GM18517 (cell line): ENCODE measurements around the gene BDH1.

Experiments used
- ATAC-seq: cut with Tn5 transposase; IDR thresholded peaks from one replicate; pipeline ENCODE4 v1.9.1; 2021; ENCODE audit warnings: mild to moderate bottlenecking, moderate library complexity; ENCODE audit not compliant: unreplicated experiment

The BDH1 gene

DNA sequence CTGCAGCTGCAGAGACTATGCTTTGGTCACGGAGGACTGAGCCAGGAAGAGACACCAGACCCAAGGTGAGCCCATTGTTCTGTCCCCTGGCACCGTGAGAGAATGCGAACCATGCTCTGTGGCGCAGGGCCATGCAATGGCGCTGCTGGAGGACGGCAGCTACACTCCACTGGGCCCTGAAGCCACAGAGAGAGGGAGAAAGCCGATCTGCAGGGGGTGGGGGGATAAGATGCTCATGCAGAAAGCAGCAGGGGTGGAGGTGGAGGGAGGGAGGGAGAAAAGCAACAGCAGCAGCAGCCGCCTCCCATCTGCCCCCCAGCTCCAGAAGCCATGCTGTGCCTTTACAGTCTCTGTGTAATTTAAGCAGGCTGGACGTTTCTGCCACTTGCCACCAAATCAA lies 5.3 kb downstream of the BDH1 start:
- ATAC-seq, result no peak

DNA sequence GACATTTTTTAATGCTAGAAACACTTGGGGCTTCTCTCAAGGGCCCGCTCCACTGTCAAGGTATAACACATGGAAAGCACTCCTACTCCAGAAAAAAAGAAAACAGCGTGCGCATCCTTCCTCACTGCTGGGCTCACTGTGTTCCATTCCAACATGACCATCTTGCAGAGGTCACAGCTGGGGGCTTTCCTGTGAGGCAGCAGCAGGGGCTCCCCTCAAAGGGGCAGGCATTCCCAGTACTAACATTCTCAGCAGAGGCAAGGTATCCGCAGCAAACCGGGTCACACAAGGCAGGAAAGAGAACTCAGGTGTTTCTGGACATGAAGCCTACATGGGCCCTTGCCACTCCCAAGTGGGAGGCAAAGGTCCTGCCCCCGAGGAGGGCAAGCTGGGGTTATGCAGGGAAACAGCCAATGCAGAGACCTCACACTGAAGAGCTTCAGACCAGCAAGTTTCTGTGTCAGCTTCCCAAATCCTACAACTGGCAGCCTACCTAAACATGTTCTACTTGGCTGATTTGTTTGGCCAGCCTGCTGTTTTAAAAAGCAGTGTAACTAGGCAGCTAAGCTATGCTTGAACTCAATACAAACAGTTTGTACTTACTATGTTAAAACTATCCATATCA lies 6.4 kb downstream of the BDH1 start:
- no peak for ATAC-seq

DNA sequence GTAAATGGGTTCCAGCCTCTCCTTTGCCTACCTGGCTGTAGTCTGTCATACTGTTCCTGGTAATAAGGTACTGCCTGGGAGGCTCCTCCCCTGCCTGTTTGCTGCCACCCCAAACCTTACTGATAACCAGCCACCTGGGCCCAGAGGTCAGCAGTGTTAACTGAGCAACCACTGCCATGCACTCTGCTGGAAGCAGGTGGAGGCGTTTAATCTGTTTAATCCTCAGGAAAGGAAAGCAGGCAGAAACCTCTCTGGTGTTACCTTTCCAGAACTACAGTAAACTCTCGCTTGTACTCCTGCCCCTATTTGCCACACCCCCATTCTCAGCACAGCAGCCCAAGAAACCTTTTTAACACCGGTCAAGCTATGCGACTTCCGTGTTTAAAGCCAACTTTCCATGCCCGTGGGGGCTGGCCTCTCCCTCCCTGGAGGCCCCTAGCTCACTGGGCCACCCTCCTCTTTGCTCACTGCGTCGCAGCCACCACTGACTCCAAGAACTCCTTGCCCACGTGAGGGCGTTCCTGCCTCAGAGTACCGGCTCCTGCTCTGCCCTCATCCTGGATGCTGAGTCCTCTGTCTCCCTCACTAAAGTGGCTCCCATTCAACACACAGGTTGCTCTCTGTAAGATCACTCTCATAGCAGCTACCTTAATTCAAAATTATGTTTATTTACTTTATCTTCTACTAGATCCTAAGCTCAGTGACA lies 8.3 kb downstream of the BDH1 start:
- no peak for ATAC-seq

DNA sequence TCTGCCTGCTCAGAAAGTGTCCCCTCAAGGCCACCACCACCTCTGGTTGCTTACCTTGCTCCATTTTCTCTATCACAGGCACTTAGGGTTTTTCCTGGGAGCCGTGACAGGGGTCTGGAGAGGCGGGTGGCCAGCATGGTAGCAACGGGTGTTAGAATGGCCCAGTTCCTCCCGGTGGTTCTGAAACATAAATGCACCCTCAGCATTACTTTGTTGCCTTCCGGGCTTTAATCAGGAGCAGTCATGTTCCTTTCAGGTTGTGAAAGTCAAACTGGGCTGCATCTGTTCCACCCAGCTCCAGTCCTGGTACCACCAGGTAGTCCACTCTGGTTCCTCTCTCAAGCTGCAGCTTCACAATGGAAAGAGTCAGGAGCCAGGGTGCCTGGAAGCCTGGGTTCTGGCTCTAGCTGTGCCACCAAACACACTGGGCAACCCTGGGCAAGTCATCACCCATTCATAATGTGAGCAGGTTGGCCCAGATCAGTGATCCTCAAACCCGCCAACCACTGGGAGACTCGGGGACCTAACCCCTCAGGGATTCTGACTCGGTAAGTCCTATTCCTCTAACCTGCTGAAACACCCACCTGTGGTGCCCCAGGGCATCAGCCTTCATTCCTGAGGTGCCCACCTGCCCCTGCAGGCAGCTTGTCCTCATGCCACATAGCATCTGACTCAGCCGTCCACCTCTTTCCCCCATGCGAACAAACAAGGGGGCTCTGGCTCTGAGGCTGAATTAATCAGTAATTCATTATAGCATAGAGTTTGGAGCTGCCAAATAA lies 9.3 kb downstream of the BDH1 start:
- ATAC-seq, result no peak

DNA sequence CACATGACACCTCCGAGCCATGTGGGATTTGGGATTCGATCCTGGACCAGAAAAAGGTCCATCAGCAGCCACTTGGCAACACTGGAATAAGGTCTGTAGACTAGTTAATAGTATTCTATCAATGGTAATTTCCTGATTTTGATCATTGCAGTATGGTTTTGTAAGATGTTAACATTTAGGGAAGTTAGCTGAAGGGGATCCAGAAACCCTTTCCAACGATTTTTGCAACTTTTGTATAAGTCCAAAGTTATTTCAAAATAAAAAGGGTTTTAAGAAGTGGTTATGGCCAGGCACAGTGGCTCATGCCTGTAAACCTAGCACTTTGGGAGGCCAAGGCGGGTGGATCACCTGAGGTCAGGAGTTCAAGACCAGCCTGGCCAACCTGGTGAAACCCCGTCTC lies 10.2 kb downstream of the BDH1 start:
- ATAC-seq, result no peak

DNA sequence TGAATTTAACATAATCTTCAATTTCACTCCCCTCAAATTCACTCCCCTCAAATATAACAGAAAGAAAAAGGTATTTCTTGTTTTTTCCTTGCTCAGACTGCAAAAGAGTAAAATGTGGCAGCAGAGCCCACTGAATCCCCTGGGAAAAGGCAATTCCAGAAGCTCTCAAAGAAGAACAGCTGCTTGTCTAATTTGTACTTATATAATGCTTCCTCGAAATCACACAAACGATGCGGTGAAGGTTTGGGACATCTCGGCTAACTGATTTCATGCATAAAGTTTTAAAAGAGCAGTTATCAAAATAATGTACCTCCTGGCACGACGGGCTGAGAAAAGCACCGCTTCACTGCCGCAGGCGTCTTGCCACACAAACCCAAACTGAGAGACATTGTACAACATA lies 10.7 kb downstream of the BDH1 start:
- ATAC-seq, result no peak

DNA sequence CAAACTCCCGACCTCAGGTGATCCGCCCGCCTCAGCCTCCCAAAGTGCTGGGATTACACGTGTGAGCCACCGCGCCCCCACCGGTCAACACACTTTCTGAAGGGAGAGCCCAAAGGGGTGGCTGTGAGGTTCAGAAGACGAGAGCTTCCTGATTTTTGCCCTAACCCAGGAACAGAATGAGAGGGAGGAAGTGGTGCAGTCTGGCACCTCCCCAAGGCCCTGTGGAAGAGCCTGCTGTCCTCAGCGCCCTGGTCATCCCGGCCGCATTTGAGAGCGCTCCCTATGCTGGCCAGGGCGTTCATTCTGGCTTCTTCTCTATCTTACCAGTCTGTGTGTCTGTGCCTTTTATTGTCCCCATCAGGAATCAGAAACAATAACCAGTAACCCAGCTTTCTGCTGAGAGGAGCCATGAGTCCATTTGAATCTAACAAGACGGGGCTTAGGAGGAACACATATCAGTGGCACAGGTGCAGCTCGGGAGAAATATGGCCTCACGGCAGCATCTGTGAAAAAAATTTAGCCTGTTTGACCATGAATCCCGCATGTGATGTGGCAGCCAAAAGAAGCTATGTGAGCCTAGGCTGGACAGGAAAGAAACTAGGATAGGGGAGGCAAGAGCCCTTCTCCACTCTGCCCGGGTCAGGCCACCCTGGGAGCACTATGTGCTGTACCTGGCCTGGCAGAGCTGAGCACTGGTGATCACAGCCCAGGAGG lies 12.9 kb downstream of the BDH1 start:
- no peak for ATAC-seq

DNA sequence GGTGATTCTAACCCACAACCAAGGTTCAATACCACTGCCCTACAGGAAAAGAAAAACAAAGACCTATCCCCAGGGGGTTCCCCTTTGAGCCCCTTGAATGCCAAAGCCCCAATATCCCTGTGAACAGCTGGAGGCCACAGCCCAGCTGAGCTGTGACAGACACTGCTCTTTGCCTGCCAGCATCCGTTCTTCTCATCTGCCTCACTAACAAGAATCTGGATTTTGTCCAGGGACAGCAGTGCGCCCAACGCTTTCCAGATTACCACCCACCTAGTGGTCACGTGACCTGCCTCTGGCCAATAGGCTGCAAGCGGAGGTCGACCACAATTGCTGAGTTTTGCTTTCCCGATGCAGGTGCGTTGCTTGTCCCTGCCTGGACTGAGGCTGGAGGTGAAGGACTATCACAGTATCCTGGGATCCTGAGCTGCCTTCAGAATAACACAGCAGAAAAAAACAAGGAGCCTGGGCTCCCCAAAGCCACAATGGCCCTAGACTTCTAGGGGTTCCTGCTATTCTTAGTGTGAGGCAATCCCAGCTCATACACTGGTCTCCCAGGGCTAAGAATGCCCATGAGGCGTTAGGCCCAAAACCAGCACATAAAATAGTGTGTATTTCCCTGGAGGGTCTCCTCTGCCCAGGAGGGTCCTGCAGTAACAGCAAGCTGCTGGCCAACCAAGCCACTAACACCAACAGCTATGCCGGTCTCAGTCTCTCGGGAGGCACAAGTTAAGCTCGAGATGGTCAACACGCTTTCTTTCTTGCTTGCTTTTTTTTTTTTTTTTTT lies 13.8 kb downstream of the BDH1 start:
- ATAC-seq, result no peak

DNA sequence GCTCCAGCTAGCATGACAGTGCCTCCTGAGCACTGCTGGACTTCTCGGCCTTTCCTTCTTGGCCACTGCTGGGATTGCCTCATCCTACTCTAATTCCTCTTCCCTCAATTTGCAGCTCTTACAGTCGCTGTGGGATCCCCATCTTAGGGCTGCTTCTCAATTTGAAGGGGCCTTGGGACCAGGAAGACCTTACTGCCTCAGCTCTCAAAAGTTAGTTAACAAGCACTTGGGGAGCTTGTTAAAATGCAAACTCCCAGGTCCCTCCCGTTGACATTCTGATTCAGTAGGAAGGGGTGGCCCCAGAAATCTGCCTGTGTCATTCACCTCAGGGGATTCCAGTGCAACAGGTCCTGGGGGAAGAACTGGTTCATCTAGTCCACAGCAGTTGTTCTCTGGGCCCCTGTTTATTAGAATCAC lies 14.8 kb downstream of the BDH1 start:
- ATAC-seq, result no peak

DNA sequence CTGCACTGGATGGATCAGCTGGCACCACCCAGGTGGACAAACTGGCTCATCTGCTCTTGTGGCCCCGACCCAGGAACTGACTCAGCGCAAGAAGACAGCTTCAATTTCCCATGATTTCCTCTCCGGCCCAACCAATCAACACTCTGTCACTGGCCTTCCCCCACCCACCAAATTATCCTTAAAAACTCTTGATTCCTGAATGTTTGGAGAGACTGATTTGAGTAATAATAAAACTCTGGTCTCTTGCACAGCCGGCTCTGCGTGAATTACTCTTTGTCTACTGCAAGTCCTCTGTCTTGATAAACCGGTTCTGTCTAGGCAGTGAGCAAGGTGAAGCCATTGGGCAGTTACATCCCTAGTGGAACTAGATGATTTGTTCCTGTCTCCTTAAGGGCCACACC lies 16.1 kb downstream of the BDH1 start:
- ATAC-seq, result no peak

DNA sequence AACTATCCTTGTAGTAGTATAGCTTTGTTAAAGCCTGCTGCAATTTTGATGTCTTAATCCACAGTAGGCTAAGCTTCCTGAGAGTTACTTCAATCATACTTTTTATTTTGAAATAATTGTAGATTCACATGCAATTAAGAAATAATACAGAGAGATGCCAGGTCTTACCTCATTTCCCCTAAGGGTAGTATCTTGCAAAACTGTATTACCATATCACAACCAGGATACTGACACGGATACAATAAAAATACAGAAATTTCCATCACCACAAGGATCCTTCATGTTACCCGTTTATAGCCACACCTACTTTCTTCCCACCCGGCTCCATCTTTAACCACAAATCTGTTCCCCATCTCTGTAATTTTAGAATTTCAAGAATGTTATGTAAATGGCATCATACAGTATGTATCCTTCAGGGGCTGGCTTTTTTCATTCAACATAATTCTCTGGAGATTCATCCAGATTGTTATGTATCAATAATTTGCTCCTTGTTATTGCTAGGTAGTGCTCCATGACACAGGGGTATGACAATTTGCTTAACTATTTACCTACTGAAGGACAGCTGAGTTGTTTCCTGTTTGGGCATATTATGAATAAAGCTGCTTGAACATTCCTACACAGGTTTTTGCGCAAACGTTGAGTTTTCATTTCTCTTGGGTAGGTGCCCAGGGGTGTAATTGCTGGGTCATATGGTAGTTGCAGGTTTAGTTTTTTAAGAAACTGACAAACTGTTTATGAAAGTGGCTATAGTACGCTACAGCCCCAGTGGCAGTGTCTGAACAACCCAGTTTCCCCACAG lies 21.6 kb downstream of the BDH1 start:
- ATAC-seq, result no peak

DNA sequence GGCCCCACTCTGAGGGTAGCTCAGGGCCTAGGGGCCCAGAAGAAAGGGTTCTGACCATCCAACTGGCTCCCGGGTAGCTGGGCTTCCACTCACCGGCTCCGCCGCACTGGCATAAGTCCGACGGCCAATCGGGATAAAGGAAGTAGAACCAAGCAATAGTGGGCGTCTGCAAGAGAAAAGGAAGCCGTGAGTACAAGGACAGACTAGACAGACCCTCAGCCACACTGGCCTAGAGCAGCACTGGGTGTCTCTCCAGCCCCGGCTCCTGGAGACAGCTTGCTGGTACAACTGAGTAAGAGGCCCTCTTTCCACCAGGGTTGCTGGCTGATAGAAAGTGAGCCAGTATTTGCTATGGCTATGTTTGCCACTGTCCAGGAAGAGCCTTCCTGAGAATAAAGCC lies 22.4 kb downstream of the BDH1 start:
- no peak for ATAC-seq

DNA sequence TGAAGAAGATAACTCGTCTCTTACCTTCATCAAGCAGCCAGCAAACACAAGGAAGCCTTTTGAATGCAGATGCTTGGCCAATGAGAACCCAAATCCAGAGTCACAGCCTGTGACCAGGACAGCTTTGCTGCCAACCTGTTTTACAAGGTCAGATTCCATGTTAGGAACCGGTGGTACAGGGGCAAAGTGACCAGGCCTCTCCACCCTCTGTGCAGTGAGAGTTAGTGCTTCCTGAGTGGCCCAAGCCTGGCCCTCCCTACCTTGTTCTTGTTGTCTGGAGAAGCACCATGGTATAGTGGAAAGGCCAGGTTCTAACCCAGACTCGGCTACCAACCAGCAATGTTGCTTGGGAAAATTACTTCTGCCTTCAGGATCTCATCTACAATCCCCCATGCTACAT lies 23.4 kb downstream of the BDH1 start:
- no peak for ATAC-seq

DNA sequence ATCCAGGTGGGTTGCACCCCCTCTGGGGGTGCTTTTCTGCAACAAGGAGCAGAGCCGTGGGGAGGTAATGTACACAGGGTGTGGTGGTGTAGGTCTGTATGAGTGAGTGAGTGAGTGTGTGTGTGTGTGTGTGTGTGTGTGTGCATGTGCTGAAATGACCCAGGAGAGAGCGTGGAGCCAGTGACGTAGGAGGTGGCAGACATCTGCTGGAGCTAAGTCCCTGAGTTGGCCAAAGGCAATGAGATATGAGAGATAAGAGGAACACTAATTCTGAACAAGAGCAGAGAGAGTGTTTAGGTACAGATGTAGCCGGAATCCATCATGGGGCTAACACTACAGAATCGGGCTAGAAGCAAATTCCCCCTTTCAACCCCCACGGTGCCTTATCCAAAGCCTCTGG lies 27.6 kb downstream of the BDH1 start:
- no peak for ATAC-seq

DNA sequence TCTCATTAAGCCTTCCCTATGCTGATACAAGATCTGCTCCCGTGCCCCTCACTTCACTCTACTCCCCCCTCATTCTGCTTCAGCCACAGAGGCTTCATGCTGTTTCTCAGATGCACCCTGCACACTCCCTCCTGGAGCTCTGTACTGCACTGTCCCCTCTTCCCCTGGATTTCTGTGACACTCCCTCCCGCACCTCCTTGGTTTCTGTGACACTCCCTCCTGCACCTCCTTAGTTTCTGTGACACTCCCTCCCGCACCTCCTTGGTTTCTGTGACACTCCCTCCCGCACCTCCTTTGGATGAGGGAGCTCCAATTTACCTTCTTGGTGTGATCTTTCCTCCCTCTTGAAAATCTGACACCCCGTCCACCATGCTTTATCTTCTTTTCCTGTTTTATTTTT lies 28.2 kb downstream of the BDH1 start:
- ATAC-seq, result no peak

DNA sequence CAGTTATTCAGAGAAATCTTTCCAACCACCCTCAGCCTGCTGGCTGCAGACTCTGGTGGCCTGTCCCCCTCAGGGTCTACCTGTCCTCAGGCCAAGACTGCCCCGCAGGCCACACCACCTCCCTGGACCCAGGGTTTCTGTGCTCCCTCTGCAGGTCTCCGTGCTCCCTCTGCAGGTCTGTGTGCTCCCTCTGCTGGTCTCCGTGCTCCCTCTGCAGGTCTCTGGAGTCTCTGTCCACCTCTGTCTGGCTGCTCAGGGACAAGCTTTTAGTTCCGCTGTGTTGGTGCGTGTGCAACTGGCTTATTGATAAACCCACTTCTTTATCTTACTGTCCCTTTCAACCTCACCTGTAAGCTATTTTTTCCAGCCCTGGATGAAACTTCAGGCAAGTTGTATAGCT lies 30.1 kb downstream of the BDH1 start:
- ATAC-seq, result no peak

DNA sequence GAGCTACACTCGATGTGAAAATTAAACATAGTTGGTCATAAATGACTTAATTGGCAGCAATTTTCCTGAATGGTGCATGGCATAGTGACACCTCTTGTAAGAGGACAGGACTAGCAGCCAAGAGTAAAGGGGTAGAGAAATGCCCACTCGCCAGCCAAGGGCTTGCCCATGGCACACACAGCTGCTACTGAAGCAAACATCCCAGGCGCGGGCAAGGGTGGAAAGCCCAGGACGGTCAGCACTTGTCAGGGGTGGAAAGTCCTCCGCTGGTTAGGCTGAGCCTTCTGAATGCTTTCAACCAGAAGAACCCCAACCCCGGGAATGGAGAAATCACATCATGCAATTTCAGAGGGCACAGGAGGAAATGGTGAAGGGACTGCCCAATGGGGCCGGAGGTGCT lies 31.6 kb downstream of the BDH1 start:
- no peak for ATAC-seq

DNA sequence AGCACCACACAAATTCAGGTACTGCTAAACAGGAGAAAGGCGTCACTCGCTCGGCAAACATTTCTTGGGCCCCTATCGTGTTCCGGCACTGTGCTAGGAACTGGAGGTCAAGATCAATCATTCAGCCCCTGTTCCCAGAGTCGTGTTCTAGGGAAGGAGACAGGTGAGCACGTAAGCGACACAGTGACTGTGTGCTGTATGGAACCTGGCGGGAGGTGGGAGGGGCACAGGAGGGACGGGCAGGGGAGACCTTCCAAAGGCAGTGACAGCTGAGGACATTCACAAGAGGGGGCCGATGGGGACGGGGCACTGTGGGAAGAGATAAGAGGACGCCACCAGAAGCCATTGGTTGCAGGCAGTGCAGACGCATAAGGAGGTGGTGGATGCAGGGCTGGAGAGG lies 32.2 kb downstream of the BDH1 start:
- no peak for ATAC-seq

DNA sequence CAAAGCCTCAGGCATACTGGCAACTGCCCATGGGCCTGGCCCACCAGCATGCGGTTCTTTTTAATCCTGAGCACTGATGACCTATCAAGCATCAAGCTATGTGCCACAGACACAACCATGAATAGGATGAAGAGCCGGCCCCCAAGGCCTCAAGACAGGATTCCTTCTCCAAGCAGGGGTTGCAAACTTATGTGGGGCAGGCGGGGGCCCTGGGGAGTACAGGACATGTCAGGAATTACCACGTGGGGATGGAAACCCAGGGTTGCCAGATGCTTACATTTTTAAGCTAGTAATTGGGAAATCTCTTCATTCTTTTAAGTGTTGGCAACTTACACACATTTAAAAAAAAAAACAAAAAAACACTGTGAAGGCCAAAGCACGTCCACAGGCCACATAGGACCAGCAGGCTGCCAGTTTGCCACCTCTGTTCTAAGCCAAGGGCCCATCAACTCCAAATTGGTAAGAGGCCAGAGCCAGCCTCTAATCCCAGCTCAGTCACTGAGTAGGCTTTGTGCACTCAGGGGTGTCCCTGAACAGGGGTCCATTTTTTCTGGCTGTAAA lies 32.8 kb downstream of the BDH1 start:
- no peak for ATAC-seq
